ENCODE data around the gene GOLGA6C. TPM values are rescaled to one million over a fixed set of nuclear protein-coding genes. Genes with fewer than 3 reads are reported as not detected.
"Not testable (repeated sequence)": the region's sequence is repeated elsewhere in the genome, so short reads cannot be mapped to it uniquely, and the experiment has no call there.

The GOLGA6C gene
- polyA plus RNA-seq, 4 donors = not detected

- H3K9me3 ChIP-seq (ENCODE audit: control insufficient read depth in 2 of 2, insufficient read depth in 1 of 2, low read depth in 1 of 2, low read length in 1 of 2) = no peaks in the 10 kb centered on the region
- 77 to 86% (median 82%) methylated on average over 9 of the region's 9 CpGs for WGBS, 3 donors
- no peak for FAIRE-seq
- no peak overlapping the region for H3K27ac ChIP-seq (ENCODE audit: low read depth in 1 of 3, low read length in 2 of 3)
- H3K4me1 ChIP-seq (ENCODE audit: control insufficient read depth in 3 of 3, insufficient read depth in 2 of 3, low read depth in 1 of 3, low read length in 2 of 3) = no peaks in the 10 kb centered on the region
- H3K36me3 ChIP-seq (ENCODE audit: control insufficient read depth in 3 of 3, insufficient read depth in 2 of 3, low read depth in 1 of 3, low read length in 3 of 3) = peaks cover 7 to 65% (median 17%) of the 10 kb centered on the region in 3 donors
- H3K27me3 ChIP-seq (ENCODE audit: control insufficient read depth in 3 of 3, insufficient read depth in 3 of 3, low read length in 3 of 3) = no peaks in the 10 kb centered on the region
- DNase-seq = no peak
- H3K4me3 ChIP-seq (ENCODE audit: low read depth in 1 of 3, low read length in 3 of 3) = no peak overlapping the region
Measured at GRCh38 chr15:75213768-75214221, 44.3 kb upstream of the GOLGA6C start.

GRCh38 chr15:75214293-75215096, 43.6 kb upstream of the GOLGA6C start:
- no peaks in the 10 kb centered on the region for H3K27me3 ChIP-seq (ENCODE audit: control insufficient read depth in 3 of 3, insufficient read depth in 3 of 3, low read length in 3 of 3)
- no peaks in the 10 kb centered on the region for H3K9me3 ChIP-seq (ENCODE audit: control insufficient read depth in 2 of 2, insufficient read depth in 1 of 2, low read depth in 1 of 2, low read length in 1 of 2)
- no peak overlapping the region for H3K27ac ChIP-seq (ENCODE audit: low read depth in 1 of 3, low read length in 2 of 3)
- no peak for DNase-seq
- peaks cover 5 to 58% (median 14%) of the 10 kb centered on the region in 3 donors for H3K36me3 ChIP-seq (ENCODE audit: control insufficient read depth in 3 of 3, insufficient read depth in 2 of 3, low read depth in 1 of 3, low read length in 3 of 3)
- no peaks in the 10 kb centered on the region for H3K4me1 ChIP-seq (ENCODE audit: control insufficient read depth in 3 of 3, insufficient read depth in 2 of 3, low read depth in 1 of 3, low read length in 2 of 3)
- H3K4me3 ChIP-seq (ENCODE audit: low read depth in 1 of 3, low read length in 3 of 3) = no peak overlapping the region
- no peak for FAIRE-seq
- WGBS, 3 donors = 67 to 79% (median 72%) methylated on average over 13 of the region's 13 CpGs

- no peaks in the 10 kb centered on the region for H3K4me1 ChIP-seq (ENCODE audit: control insufficient read depth in 3 of 3, insufficient read depth in 2 of 3, low read depth in 1 of 3, low read length in 2 of 3)
- no peaks in the 10 kb centered on the region for H3K9me3 ChIP-seq (ENCODE audit: control insufficient read depth in 2 of 2, insufficient read depth in 1 of 2, low read depth in 1 of 2, low read length in 1 of 2)
- no peaks in the 10 kb centered on the region for H3K27me3 ChIP-seq (ENCODE audit: control insufficient read depth in 3 of 3, insufficient read depth in 3 of 3, low read length in 3 of 3)
- FAIRE-seq (no peak), DNase-seq (no peak)
- WGBS, 3 donors = 82 to 95% (median 90%) methylated on average over 5 of the region's 5 CpGs
- H3K36me3 ChIP-seq (ENCODE audit: control insufficient read depth in 3 of 3, insufficient read depth in 2 of 3, low read depth in 1 of 3, low read length in 3 of 3) = peaks cover 5 to 49% (median 14%) of the 10 kb centered on the region in 3 donors
- no peak overlapping the region for H3K27ac ChIP-seq (ENCODE audit: low read depth in 1 of 3, low read length in 2 of 3)
- H3K4me3 ChIP-seq (ENCODE audit: low read depth in 1 of 3, low read length in 3 of 3) = no peak overlapping the region
Measured at GRCh38 chr15:75215107-75216004, 42.8 kb upstream of the GOLGA6C start.

- Histone ChIP-seq H3K27ac (ENCODE audit: low read depth in 1 of 3, low read length in 2 of 3) (no peak overlapping the region), H3K4me1 (ENCODE audit: control insufficient read depth in 3 of 3, insufficient read depth in 2 of 3, low read depth in 1 of 3, low read length in 2 of 3) (no peaks in the 10 kb centered on the region), H3K4me3 (ENCODE audit: low read depth in 1 of 3, low read length in 3 of 3) (no peak overlapping the region), H3K9me3 (ENCODE audit: control insufficient read depth in 2 of 2, insufficient read depth in 1 of 2, low read depth in 1 of 2, low read length in 1 of 2) (no peaks in the 10 kb centered on the region), H3K27me3 (ENCODE audit: control insufficient read depth in 3 of 3, insufficient read depth in 3 of 3, low read length in 3 of 3) (no peaks in the 10 kb centered on the region), H3K36me3 (ENCODE audit: control insufficient read depth in 3 of 3, insufficient read depth in 2 of 3, low read depth in 1 of 3, low read length in 3 of 3) (peaks cover under 1 to 32% (median 4%) of the 10 kb centered on the region in 3 donors)
- WGBS, 3 donors = 83 to 86% (median 84%) methylated on average over 6 of the region's 6 CpGs
- DNase-seq (no peak), FAIRE-seq (no peak)
Measured at GRCh38 chr15:75217012-75217411, 41.1 kb upstream of the GOLGA6C start.

GRCh38 chr15:75217574-75217973, 40.6 kb upstream of the GOLGA6C start:
- not testable (repeated sequence) for H3K4me3 ChIP-seq (ENCODE audit: low read depth in 1 of 3, low read length in 3 of 3); DNase-seq; FAIRE-seq; H3K4me1 ChIP-seq (ENCODE audit: control insufficient read depth in 3 of 3, insufficient read depth in 2 of 3, low read depth in 1 of 3, low read length in 2 of 3); H3K9me3 ChIP-seq (ENCODE audit: control insufficient read depth in 2 of 2, insufficient read depth in 1 of 2, low read depth in 1 of 2, low read length in 1 of 2); H3K27me3 ChIP-seq (ENCODE audit: control insufficient read depth in 3 of 3, insufficient read depth in 3 of 3, low read length in 3 of 3); H3K27ac ChIP-seq (ENCODE audit: low read depth in 1 of 3, low read length in 2 of 3)
- H3K36me3 ChIP-seq (ENCODE audit: control insufficient read depth in 3 of 3, insufficient read depth in 2 of 3, low read depth in 1 of 3, low read length in 3 of 3) = peaks cover 0 to 27% (median 4%) of the 10 kb centered on the region in 3 donors
- WGBS, 3 donors = 83 to 91% (median 89%) methylated on average over 3 of the region's 3 CpGs

- not testable (repeated sequence) for H3K36me3 ChIP-seq (ENCODE audit: control insufficient read depth in 3 of 3, insufficient read depth in 2 of 3, low read depth in 1 of 3, low read length in 3 of 3); H3K27ac ChIP-seq (ENCODE audit: low read depth in 1 of 3, low read length in 2 of 3); H3K4me3 ChIP-seq (ENCODE audit: low read depth in 1 of 3, low read length in 3 of 3); H3K4me1 ChIP-seq (ENCODE audit: control insufficient read depth in 3 of 3, insufficient read depth in 2 of 3, low read depth in 1 of 3, low read length in 2 of 3); H3K9me3 ChIP-seq (ENCODE audit: control insufficient read depth in 2 of 2, insufficient read depth in 1 of 2, low read depth in 1 of 2, low read length in 1 of 2); DNase-seq; H3K27me3 ChIP-seq (ENCODE audit: control insufficient read depth in 3 of 3, insufficient read depth in 3 of 3, low read length in 3 of 3); FAIRE-seq
- WGBS, 3 donors = 43 to 54% (median 44%) methylated on average over 3 to 4 of the region's 4 CpGs
Measured at GRCh38 chr15:75219507-75219929, 38.6 kb upstream of the GOLGA6C start.

GRCh38 chr15:75223688-75224087, 34.4 kb upstream of the GOLGA6C start:
- no peaks in the 10 kb centered on the region for H3K36me3 ChIP-seq (ENCODE audit: control insufficient read depth in 3 of 3, insufficient read depth in 2 of 3, low read depth in 1 of 3, low read length in 3 of 3)
- WGBS, 3 donors = 77 to 94% (median 92%) methylated on average over 6 of the region's 6 CpGs
- FAIRE-seq = no peak

GRCh38 chr15:75224281-75224680, 33.9 kb upstream of the GOLGA6C start:
- H3K4me1 ChIP-seq (ENCODE audit: control insufficient read depth in 3 of 3, insufficient read depth in 2 of 3, low read depth in 1 of 3, low read length in 2 of 3) = no peaks in the 10 kb centered on the region
- H3K9me3 ChIP-seq (ENCODE audit: control insufficient read depth in 2 of 2, insufficient read depth in 1 of 2, low read depth in 1 of 2, low read length in 1 of 2) = no peaks in the 10 kb centered on the region
- H3K4me3 ChIP-seq (ENCODE audit: low read depth in 1 of 3, low read length in 3 of 3) = no peak overlapping the region
- no peak for DNase-seq
- no peak overlapping the region for H3K27ac ChIP-seq (ENCODE audit: low read depth in 1 of 3, low read length in 2 of 3)
- no peaks in the 10 kb centered on the region for H3K36me3 ChIP-seq (ENCODE audit: control insufficient read depth in 3 of 3, insufficient read depth in 2 of 3, low read depth in 1 of 3, low read length in 3 of 3)
- no peaks in the 10 kb centered on the region for H3K27me3 ChIP-seq (ENCODE audit: control insufficient read depth in 3 of 3, insufficient read depth in 3 of 3, low read length in 3 of 3)
- no peak for FAIRE-seq
- WGBS, 3 donors = 49 to 74% (median 68%) methylated on average over 12 of the region's 12 CpGs

More at GRCh38 chr15:75223688-75224087, 34.4 kb upstream of the GOLGA6C start:
- Histone ChIP-seq H3K4me3 (ENCODE audit: low read depth in 1 of 3, low read length in 3 of 3) (no peak overlapping the region), H3K4me1 (ENCODE audit: control insufficient read depth in 3 of 3, insufficient read depth in 2 of 3, low read depth in 1 of 3, low read length in 2 of 3) (no peaks in the 10 kb centered on the region), H3K27ac (ENCODE audit: low read depth in 1 of 3, low read length in 2 of 3) (no peak overlapping the region), H3K9me3 (ENCODE audit: control insufficient read depth in 2 of 2, insufficient read depth in 1 of 2, low read depth in 1 of 2, low read length in 1 of 2) (no peaks in the 10 kb centered on the region), H3K27me3 (ENCODE audit: control insufficient read depth in 3 of 3, insufficient read depth in 3 of 3, low read length in 3 of 3) (no peaks in the 10 kb centered on the region)
- no peak for DNase-seq
